Measurements from ENCODE around the gene ADAM22. TPM values are rescaled to one million over a fixed set of nuclear protein-coding genes. Genes with fewer than 3 reads are reported as not detected.

Gene ADAM22, protein sequence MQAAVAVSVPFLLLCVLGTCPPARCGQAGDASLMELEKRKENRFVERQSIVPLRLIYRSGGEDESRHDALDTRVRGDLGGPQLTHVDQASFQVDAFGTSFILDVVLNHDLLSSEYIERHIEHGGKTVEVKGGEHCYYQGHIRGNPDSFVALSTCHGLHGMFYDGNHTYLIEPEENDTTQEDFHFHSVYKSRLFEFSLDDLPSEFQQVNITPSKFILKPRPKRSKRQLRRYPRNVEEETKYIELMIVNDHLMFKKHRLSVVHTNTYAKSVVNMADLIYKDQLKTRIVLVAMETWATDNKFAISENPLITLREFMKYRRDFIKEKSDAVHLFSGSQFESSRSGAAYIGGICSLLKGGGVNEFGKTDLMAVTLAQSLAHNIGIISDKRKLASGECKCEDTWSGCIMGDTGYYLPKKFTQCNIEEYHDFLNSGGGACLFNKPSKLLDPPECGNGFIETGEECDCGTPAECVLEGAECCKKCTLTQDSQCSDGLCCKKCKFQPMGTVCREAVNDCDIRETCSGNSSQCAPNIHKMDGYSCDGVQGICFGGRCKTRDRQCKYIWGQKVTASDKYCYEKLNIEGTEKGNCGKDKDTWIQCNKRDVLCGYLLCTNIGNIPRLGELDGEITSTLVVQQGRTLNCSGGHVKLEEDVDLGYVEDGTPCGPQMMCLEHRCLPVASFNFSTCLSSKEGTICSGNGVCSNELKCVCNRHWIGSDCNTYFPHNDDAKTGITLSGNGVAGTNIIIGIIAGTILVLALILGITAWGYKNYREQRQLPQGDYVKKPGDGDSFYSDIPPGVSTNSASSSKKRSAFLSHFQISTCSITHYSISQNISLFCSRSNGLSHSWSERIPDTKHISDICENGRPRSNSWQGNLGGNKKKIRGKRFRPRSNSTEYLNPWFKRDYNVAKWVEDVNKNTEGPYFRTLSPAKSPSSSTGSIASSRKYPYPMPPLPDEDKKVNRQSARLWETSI
- total RNA-seq, result under 0.01 and 0.18 TPM in 2 replicates

DNA sequence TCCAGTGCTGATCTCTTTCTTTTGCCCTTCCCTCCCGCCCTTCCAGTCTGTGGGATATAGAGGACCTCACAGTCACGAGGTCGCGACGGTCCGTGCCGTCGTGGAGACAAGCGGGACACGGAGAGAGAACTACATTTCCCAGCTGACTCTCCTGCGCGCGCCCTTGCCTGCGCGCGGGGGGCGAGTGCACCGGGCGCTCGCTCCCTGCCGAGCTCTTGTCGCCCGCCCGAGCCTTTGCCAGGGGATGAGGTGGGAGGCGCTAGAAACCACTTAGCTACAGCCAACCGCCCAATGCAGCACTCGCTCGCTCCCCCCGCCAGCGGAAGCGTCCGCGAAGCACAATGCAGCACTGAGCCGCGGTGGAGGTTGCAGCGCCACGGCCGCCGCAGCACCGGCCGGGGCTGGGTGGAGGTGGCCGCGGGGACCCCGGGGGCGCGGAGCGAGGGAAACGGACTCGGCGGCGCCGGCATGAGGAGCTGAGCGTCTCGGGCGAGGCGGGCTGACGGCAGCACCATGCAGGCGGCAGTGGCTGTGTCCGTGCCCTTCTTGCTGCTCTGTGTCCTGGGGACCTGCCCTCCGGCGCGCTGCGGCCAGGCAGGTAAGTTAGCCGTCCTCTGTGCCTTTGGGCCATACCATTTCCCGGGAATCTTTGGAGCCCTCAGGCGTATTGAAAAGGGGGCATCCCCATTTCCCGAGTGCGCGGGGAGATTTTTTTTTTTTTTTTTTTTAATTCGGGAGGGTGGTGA, at the start of gene ADAM22:
ADAM22 (plus strand) TSS at position 299 of the 746 bp plus-strand sequence; CDS start at position 514, 215 bp downstream.

DNA sequence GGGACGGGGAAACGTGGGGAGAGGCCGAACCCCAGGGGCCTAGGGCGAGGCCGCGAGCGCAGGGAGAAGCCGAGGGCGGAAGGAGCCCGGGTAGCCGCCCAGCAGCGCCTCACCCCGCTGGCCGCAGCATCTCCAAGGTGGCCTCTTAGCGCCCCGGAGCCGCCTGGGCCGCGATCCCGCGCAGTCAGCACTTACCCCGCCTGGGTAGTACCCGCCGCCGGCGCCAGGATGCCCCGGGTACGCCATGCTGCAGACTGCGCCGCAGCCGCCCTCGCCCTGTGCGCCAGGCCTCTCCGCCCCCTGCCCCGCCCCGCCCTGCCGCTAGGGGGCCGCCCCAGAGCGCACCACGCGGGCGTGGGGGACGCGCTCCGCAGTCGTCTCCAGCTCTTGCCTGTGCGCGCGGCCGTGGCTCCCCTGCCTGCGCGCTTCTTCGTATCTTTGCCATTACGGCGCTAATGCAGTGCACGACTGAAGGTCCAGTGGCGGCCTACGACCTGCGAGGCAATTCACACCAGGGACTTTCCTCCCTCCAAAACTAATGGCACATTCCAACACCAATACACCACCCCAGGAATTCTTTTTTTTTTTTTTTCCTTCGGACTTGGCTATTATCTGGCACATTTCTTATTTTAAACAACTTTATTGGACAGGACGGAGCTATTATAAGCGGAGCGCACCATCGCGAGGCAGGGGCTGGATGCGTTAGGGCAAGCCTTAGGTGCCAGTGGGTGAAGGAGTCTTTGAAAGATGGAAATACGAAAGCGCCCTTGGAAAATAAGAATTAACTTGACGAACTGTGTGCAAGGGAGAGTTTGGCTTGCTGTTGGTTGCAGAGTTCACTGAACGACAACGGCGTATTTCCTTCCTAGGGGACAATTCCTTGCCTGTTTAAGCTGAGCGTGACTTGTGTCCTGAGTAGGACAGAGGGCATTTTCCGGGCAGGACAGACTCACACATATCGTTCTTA, 286.0 kb downstream of the ADAM22 start, which contains the start of gene SRI:
SRI (minus strand) TSS at position 258 of the 967 bp plus-strand sequence; CDS start at position 246, 12 bp downstream.

Other genes with a start within 250 kb of the ADAM22 start
- gene SLC25A40, start 57.9 kb upstream of the ADAM22 start, total RNA-seq, result 8.7 and 17.6 TPM in 2 replicates
- gene DBF4, start 57.8 kb upstream of the ADAM22 start, total RNA-seq, result 30.3 and 33.8 TPM in 2 replicates

Measured in myometrial cell (primary cell).